ENCODE results near the gene PCGF1. TPM values are rescaled to one million over a fixed set of nuclear protein-coding genes. Genes with fewer than 3 reads are reported as not detected.
A peak's percentile ranks its signal among the peaks of the same experiment; 100 is the strongest.

Gene PCGF1
- total and polyA plus RNA-seq, 9 of the 15 experiments (the other 6 are each of a cell fraction or from before 2014, with no cell fraction given): 20.3 to 45.7 (median 29.3) TPM

- TF ChIP-seq, protein P1, sequence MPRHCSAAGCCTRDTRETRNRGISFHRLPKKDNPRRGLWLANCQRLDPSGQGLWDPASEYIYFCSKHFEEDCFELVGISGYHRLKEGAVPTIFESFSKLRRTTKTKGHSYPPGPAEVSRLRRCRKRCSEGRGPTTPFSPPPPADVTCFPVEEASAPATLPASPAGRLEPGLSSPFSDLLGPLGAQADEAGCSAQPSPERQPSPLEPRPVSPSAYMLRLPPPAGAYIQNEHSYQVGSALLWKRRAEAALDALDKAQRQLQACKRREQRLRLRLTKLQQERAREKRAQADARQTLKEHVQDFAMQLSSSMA (CRISPR knock-in tag; IDR thresholded peaks at IDR 0.05): no peak
- TF ChIP-seq, protein P2, sequence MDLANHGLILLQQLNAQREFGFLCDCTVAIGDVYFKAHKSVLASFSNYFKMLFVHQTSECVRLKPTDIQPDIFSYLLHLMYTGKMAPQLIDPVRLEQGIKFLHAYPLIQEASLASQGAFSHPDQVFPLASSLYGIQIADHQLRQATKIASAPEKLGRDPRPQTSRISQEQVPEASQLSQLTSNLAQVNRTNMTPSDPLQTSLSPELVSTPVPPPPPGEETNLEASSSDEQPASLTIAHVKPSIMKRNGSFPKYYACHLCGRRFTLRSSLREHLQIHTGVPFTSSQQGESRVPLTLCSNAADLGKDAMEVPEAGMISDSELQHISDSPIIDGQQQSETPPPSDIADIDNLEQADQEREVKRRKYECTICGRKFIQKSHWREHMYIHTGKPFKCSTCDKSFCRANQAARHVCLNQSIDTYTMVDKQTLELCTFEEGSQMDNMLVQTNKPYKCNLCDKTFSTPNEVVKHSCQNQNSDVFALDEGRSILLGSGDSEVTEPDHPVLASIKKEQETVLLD (IDR thresholded peaks at IDR 0.05): peak; percentile 99
- TF ChIP-seq TEAD4 (IDR thresholded peaks at IDR 0.05; ENCODE audit: low read length) (no peak), TEAD4 (CRISPR knock-in tag; IDR thresholded peaks at IDR 0.05; ENCODE audit: borderline replicate concordance) (no peak), GATAD2B (IDR thresholded peaks at IDR 0.05; ENCODE audit: borderline replicate concordance) (0 out of 2 replicates have a peak, but pooled peaks have one; percentile 32), TAF1 (IDR thresholded peaks at IDR 0.05; ENCODE audit: control insufficient read depth, extremely low read depth, insufficient read depth, low read length, severe bottlenecking) (peak; percentile 74), ELF2 (CRISPR knock-in tag; IDR thresholded peaks at IDR 0.05) (peak; percentile 79; the same call in 1 of the 2 replicates), ZNF695 (CRISPR knock-in tag; IDR thresholded peaks at IDR 0.05) (peak; percentile 30; the same call in 1 of the 2 replicates), SUPT5H (IDR thresholded peaks at IDR 0.05) (peak; percentile 77), ELF1 (tag; IDR thresholded peaks at IDR 0.05) (peak; percentile 92), RREB1 (CRISPR knock-in tag; IDR thresholded peaks at IDR 0.05) (no peak), ZNF77 (CRISPR knock-in tag; IDR thresholded peaks at IDR 0.05) (no peak), KDM1A (IDR thresholded peaks at IDR 0.05) (no peak)
- TF ChIP-seq, protein P3, sequence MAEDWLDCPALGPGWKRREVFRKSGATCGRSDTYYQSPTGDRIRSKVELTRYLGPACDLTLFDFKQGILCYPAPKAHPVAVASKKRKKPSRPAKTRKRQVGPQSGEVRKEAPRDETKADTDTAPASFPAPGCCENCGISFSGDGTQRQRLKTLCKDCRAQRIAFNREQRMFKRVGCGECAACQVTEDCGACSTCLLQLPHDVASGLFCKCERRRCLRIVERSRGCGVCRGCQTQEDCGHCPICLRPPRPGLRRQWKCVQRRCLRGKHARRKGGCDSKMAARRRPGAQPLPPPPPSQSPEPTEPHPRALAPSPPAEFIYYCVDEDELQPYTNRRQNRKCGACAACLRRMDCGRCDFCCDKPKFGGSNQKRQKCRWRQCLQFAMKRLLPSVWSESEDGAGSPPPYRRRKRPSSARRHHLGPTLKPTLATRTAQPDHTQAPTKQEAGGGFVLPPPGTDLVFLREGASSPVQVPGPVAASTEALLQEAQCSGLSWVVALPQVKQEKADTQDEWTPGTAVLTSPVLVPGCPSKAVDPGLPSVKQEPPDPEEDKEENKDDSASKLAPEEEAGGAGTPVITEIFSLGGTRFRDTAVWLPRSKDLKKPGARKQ (CRISPR knock-in tag; IDR thresholded peaks at IDR 0.05): no peak
- TF ChIP-seq, protein P4, sequence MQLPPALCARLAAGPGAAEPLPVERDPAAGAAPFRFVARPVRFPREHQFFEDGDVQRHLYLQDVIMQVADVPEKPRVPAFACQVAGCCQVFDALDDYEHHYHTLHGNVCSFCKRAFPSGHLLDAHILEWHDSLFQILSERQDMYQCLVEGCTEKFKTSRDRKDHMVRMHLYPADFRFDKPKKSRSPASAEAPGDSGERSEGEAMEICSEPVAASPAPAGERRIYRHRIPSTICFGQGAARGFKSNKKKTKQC (CRISPR knock-in tag; IDR thresholded peaks at IDR 0.05): peak; percentile 26
Observed at GRCh38 chr2:74507145-74507925, at the start of gene PCGF1 (continued).

Measured in K562 (cell line).